ENCODE results near the gene GAS7. TPM values are rescaled to one million over a fixed set of nuclear protein-coding genes. Genes with fewer than 3 reads are reported as not detected.

GAS7 gene
- total and polyA plus RNA-seq, 2 experiments from 2014 or later = 1.9 to 10.7 TPM

DNA sequence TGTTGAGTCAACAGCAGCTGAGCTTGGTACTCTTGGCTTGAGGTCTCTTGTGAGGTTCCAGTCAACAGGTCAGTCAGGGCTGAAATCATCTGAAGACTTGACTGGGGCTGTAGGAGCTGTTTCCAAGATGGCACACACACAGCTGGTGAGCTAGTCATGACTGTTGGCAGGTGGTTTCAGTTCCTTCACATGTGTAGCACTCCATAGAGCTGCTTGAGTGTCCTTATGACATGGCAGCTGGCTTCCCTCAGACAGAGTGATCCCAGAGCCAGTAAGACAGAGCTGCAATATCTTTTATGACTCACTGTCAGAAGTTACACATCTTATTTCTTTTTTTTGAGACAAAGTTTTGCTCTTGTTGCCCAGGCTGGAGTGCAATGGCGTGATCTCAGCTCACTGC, 19.5 kb upstream of the GAS7 start:
- Histone ChIP-seq H3K4me3 (no peak overlapping the region), H3K27me3 (ENCODE audit: insufficient read depth) (no peaks in the 10 kb centered on the region), H3K36me3 (ENCODE audit: insufficient read depth) (no peaks in the 10 kb centered on the region), H3K27ac (ENCODE audit: low read depth) (no peak overlapping the region), H3K4me1 (ENCODE audit: insufficient read depth) (peaks cover 14% of the 10 kb centered on the region), H4K20me1 (replicated peaks; ENCODE audit: insufficient read depth) (no peaks in the 10 kb centered on the region), H3K79me2 (replicated peaks; ENCODE audit: insufficient read depth) (no peaks in the 10 kb centered on the region), H2AFZ (no peak overlapping the region), H3F3A (replicated peaks; ENCODE audit: low read depth) (no peaks in the 10 kb centered on the region), H3K4me2 (no peak overlapping the region), H3K9me2 (ENCODE audit: insufficient read depth) (no peaks in the 10 kb centered on the region)
- no peak for TF ChIP-seq ZNF114 (CRISPR knock-in tag; IDR thresholded peaks at IDR 0.05)
- no peak for DNase-seq (ENCODE audit: low spot score)
- Mint-ChIP-seq H3K27me3 (ENCODE audit: insufficient read depth, low read depth, poor library complexity) (no peaks in the 10 kb centered on the region), H3K36me3 (ENCODE audit: low read depth) (no peaks in the 10 kb centered on the region), H3K4me1 (peaks cover 6% of the 10 kb centered on the region), H3K4me3 (no peak overlapping the region), H3K9me3 (peaks cover 7% of the 10 kb centered on the region), H3K27ac (no peak overlapping the region)
- ATAC-seq = no peak

GRCh38 chr17:10216213-10216938, 18.0 kb upstream of the GAS7 start:
- peaks cover 12% of the 10 kb centered on the region for H3K4me1 Mint-ChIP-seq
- TF ChIP-seq POLR2AphosphoS5 (IDR thresholded peaks at IDR 0.05; ENCODE audit: low read depth) (no peak), EZH2phosphoT487 (IDR thresholded peaks at IDR 0.05; ENCODE audit: unreplicated experiment) (no peak), STAT1 (IDR thresholded peaks at IDR 0.05; ENCODE audit: unreplicated experiment) (no peak), ZNF331 (CRISPR knock-in tag; IDR thresholded peaks at IDR 0.05; ENCODE audit: low read depth) (no peak), NANOG (IDR thresholded peaks at IDR 0.05; ENCODE audit: borderline replicate concordance) (no peak), ZNF114 (CRISPR knock-in tag; IDR thresholded peaks at IDR 0.05) (no peak), EZH2 (IDR thresholded peaks at IDR 0.05; ENCODE audit: low read depth, unreplicated experiment) (no peak), CTCF (conservative IDR thresholded peaks at IDR 0.05; ENCODE audit: low read depth in 2 of 2) (no peak), CREB1 (CRISPR knock-in tag; IDR thresholded peaks at IDR 0.05; ENCODE audit: low read depth) (no peak), JUNB (IDR thresholded peaks at IDR 0.05; ENCODE audit: unreplicated experiment) (no peak)
- TF ChIP-seq, protein P1, sequence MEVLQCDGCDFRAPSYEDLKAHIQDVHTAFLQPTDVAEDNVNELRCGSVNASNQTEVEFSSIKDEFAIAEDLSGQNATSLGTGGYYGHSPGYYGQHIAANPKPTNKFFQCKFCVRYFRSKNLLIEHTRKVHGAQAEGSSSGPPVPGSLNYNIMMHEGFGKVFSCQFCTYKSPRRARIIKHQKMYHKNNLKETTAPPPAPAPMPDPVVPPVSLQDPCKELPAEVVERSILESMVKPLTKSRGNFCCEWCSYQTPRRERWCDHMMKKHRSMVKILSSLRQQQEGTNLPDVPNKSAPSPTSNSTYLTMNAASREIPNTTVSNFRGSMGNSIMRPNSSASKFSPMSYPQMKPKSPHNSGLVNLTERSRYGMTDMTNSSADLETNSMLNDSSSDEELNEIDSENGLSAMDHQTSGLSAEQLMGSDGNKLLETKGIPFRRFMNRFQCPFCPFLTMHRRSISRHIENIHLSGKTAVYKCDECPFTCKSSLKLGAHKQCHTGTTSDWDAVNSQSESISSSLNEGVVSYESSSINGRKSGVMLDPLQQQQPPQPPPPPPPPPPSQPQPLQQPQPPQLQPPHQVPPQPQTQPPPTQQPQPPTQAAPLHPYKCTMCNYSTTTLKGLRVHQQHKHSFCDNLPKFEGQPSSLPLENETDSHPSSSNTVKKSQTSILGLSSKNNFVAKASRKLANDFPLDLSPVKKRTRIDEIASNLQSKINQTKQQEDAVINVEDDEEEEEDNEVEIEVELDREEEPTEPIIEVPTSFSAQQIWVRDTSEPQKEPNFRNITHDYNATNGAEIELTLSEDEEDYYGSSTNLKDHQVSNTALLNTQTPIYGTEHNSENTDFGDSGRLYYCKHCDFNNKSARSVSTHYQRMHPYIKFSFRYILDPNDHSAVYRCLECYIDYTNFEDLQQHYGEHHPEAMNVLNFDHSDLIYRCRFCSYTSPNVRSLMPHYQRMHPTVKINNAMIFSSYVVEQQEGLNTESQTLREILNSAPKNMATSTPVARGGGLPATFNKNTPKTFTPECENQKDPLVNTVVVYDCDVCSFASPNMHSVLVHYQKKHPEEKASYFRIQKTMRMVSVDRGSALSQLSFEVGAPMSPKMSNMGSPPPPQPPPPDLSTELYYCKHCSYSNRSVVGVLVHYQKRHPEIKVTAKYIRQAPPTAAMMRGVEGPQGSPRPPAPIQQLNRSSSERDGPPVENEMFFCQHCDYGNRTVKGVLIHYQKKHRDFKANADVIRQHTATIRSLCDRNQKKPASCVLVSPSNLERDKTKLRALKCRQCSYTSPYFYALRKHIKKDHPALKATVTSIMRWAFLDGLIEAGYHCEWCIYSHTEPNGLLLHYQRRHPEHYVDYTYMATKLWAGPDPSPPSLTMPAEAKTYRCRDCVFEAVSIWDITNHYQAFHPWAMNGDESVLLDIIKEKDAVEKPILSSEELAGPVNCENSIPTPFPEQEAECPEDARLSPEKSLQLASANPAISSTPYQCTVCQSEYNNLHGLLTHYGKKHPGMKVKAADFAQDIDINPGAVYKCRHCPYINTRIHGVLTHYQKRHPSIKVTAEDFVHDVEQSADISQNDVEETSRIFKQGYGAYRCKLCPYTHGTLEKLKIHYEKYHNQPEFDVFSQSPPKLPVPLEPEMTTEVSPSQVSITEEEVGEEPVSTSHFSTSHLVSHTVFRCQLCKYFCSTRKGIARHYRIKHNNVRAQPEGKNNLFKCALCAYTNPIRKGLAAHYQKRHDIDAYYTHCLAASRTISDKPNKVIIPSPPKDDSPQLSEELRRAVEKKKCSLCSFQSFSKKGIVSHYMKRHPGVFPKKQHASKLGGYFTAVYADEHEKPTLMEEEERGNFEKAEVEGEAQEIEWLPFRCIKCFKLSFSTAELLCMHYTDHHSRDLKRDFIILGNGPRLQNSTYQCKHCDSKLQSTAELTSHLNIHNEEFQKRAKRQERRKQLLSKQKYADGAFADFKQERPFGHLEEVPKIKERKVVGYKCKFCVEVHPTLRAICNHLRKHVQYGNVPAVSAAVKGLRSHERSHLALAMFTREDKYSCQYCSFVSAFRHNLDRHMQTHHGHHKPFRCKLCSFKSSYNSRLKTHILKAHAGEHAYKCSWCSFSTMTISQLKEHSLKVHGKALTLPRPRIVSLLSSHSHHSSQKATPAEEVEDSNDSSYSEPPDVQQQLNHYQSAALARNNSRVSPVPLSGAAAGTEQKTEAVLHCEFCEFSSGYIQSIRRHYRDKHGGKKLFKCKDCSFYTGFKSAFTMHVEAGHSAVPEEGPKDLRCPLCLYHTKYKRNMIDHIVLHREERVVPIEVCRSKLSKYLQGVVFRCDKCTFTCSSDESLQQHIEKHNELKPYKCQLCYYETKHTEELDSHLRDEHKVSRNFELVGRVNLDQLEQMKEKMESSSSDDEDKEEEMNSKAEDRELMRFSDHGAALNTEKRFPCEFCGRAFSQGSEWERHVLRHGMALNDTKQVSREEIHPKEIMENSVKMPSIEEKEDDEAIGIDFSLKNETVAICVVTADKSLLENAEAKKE (CRISPR knock-in tag; IDR thresholded peaks at IDR 0.05) = no peak

More at GRCh38 chr17:10216213-10216938, 18.0 kb upstream of the GAS7 start:
- peaks cover 6% of the 10 kb centered on the region; the same call in 1 of the 3 replicates for H3K9me3 Mint-ChIP-seq
- Histone ChIP-seq H3K27ac (ENCODE audit: low read depth) (no peak overlapping the region), H3K27me3 (ENCODE audit: insufficient read depth) (no peaks in the 10 kb centered on the region), H3K4me2 (peak overlapping the region; percentile 73), H3K9me2 (ENCODE audit: insufficient read depth) (no peaks in the 10 kb centered on the region), H2AFZ (peak overlapping the region; percentile 91), H4K20me1 (replicated peaks; ENCODE audit: insufficient read depth) (no peaks in the 10 kb centered on the region), H3K79me2 (replicated peaks; ENCODE audit: insufficient read depth) (no peaks in the 10 kb centered on the region), H3K36me3 (ENCODE audit: insufficient read depth) (no peaks in the 10 kb centered on the region), H3F3A (replicated peaks; ENCODE audit: low read depth) (no peaks in the 10 kb centered on the region), H3K4me1 (ENCODE audit: insufficient read depth) (peaks cover 14% of the 10 kb centered on the region), H3K4me3 (peak overlapping the region; percentile 35; the same call in 1 of the 2 replicates)
- ATAC-seq (peak; percentile 88), DNase-seq (ENCODE audit: low spot score) (peak; percentile 39)
- no peak overlapping the region for H3K27ac Mint-ChIP-seq
- H3K4me3 Mint-ChIP-seq = no peak overlapping the region
- H3K36me3 Mint-ChIP-seq (ENCODE audit: low read depth) = no peaks in the 10 kb centered on the region
- no peaks in the 10 kb centered on the region for H3K27me3 Mint-ChIP-seq (ENCODE audit: insufficient read depth, low read depth, poor library complexity)
